HFFc6 (cell line): Measurements from ENCODE around the gene ADGRG6. TPM values are rescaled to one million over a fixed set of nuclear protein-coding genes. Genes with fewer than 3 reads are reported as not detected.
"Not testable (repeated sequence)": the region's sequence is repeated elsewhere in the genome, so short reads cannot be mapped to it uniquely, and the experiment has no call there.

ENCODE experiments used
- DNase-seq: peaks from one replicate; pipeline ENCODE4 v3.0.0-alpha.2; 2018
- H3K27ac Mint-ChIP-seq: 2 replicates; pipeline ENCODE4 v1.8.0; 2020; ENCODE audit warnings: mild to moderate bottlenecking, mixed read lengths
- H3K27me3 Mint-ChIP-seq: 2 replicates; pipeline ENCODE4 v1.8.0; 2021; ENCODE audit warnings: mild to moderate bottlenecking, moderate library complexity, mixed read lengths; ENCODE audit not compliant: insufficient read depth
- H3K36me3 Mint-ChIP-seq: 2 replicates; pipeline ENCODE4 v1.8.0; 2021; ENCODE audit warnings: low read depth, mixed read lengths
- H3K4me1 Mint-ChIP-seq: 2 replicates; pipeline ENCODE4 v1.8.0; 2020; ENCODE audit warnings: low read depth, mixed read lengths
- H3K4me3 Mint-ChIP-seq: 2 replicates; pipeline ENCODE4 v1.8.0; 2020; ENCODE audit warnings: mild to moderate bottlenecking, moderate library complexity, mixed read lengths
- H3K9me3 Mint-ChIP-seq: 2 replicates; pipeline ENCODE4 v1.8.0; 2020; ENCODE audit warnings: mild to moderate bottlenecking, mixed read lengths
- total RNA-seq, 6 experiments: library from RNA; stranded (reverse); fragmentation: NEBNext Ultra II Directional; extraction: Animal tissue kit (Norgen Biotek cat#: 25700); gene quantifications; 2 replicates in 1 of 6; 3 replicates in 5 of 6; pipeline ENCODE4 v1.2.3, GENCODE V29; 2021
- TF ChIP-seq, protein P1 (sequence below): fragments of 200-600 bp; sonication (generic); IDR thresholded peaks from 2 replicates; pipeline ENCODE4 v1.5.0; 2021; ENCODE audit warnings: antibody characterized with exemption, mild to moderate bottlenecking

The ADGRG6 gene
- total RNA-seq, 6 experiments from 2014 or later, result 27.4 to 73.2 (median 29.7) TPM

DNA sequence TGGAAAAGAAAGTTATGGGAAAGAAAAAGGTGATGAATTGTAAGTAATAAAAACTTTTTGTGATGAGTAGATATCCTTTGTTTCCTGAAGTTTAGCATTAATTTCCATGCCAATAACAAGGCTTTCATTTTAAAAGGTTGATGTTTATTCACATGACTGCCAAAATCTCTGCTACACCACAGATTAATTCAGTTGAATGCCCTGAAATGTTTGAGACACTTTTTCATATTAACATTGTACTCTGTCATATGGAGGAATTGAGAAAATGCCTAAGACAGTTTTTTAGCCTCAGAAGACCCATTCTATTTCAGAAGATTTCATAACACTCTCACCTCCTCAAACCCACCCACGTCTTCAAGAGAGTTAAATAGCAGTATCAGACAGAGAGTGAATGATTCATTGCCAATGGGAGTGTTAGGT lies 115.5 kb downstream of the ADGRG6 start:
- DNase-seq, result no peak
- TF ChIP-seq, protein P1, sequence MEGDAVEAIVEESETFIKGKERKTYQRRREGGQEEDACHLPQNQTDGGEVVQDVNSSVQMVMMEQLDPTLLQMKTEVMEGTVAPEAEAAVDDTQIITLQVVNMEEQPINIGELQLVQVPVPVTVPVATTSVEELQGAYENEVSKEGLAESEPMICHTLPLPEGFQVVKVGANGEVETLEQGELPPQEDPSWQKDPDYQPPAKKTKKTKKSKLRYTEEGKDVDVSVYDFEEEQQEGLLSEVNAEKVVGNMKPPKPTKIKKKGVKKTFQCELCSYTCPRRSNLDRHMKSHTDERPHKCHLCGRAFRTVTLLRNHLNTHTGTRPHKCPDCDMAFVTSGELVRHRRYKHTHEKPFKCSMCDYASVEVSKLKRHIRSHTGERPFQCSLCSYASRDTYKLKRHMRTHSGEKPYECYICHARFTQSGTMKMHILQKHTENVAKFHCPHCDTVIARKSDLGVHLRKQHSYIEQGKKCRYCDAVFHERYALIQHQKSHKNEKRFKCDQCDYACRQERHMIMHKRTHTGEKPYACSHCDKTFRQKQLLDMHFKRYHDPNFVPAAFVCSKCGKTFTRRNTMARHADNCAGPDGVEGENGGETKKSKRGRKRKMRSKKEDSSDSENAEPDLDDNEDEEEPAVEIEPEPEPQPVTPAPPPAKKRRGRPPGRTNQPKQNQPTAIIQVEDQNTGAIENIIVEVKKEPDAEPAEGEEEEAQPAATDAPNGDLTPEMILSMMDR, result no peak
- Mint-ChIP-seq H3K36me3 (peaks cover 32% of the 10 kb centered on the region), H3K27ac (peak overlapping the region; percentile 86), H3K27me3 (no peaks in the 10 kb centered on the region; the same call in 1 of the 2 replicates), H3K9me3 (no peaks in the 10 kb centered on the region), H3K4me1 (peaks cover 75% of the 10 kb centered on the region), H3K4me3 (no peak overlapping the region)

DNA sequence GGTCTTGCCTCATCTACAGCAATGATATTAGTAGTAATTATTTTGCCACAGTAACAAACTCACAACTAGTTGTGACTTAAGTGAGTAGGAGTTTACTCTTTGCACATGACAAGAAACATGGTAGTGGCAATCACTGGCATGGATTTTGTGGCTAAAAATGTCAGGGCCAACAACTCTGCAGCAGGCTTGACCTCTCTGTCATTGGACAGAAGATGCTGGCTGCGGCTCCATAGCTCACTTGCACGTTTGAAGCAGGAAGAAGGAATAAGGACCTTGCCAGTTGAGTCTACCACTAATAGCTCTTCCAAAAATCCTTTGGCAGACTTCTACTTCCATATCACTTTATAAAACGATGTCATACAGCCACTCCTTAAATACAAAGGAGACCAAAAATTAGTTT lies 117.3 kb downstream of the ADGRG6 start:
- Mint-ChIP-seq H3K4me1 (peaks cover 58% of the 10 kb centered on the region), H3K36me3 (peaks cover 32% of the 10 kb centered on the region), H3K4me3 (no peak overlapping the region), H3K27ac (no peak overlapping the region), H3K27me3 (no peaks in the 10 kb centered on the region; the same call in 1 of the 2 replicates), H3K9me3 (no peaks in the 10 kb centered on the region)
- no peak for DNase-seq
- TF ChIP-seq, protein P1, result no peak

DNA sequence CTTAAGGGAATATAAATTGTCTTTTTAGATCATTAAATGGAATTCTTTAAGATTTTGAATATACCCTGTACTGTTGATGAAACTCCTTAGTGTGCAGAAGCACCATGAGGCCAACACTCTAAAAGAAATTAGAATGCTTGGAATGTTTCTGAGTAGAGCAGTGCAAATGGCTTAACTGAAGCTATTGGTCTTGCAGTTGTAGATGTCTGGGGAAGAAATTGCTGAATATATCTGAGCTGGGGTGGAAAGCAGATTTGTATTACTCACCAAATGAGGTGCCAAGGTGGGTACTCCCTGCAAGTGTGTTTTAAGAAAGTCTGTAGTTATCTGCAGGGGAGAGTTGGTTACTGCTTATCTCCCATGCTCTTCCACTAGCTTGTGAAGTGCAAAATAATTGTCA lies 119.0 kb downstream of the ADGRG6 start:
- no peaks in the 10 kb centered on the region for H3K9me3 Mint-ChIP-seq
- DNase-seq, result no peak
- H3K4me1 Mint-ChIP-seq, result peaks cover 45% of the 10 kb centered on the region
- H3K27me3 Mint-ChIP-seq, result no peaks in the 10 kb centered on the region; the same call in 1 of the 2 replicates
- peaks cover 44% of the 10 kb centered on the region for H3K36me3 Mint-ChIP-seq
- no peak overlapping the region for H3K27ac Mint-ChIP-seq
- TF ChIP-seq, protein P1, result no peak
- H3K4me3 Mint-ChIP-seq, result no peak overlapping the region

DNA sequence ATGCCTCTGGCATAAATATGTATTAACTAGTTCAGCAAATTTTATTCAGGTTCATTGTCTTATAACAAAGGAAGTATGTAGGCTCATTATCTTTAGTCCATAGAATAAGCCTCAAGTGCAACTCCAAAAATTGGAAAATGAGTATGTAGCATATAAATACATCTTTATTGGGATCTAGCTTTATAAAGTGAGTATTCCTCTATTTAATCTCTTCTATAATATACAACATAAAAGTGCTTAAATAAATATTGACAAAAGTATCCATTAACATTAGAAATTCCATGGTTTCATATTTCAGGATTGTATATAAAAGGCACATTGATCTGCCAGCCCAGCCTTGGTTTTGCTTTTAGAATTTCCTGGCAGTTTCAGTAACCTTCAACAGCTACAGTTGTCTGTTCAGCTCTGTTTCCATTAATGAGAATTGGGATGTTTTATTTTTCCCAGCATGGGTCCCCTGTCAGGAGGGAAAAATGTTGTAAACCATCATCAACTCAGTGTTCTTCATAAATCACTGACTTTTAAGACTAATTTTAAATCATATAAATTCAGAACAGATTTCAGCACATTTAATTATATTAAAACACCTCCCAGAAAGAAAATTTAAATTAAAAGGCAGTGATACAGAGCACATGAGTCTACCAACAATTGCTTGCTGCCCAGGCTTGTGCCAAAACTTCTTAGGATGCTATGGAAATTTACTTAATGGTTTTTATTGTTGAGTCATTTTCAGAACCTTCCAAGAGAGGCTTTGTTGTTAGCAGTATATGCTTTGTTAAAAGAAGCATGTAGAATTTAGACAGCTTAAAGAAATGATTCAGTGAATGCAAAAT lies 119.7 kb downstream of the ADGRG6 start:
- Mint-ChIP-seq H3K36me3 (peaks cover 48% of the 10 kb centered on the region), H3K27me3 (no peaks in the 10 kb centered on the region), H3K27ac (no peak overlapping the region; the same call in 1 of the 2 replicates), H3K4me3 (no peak overlapping the region), H3K4me1 (peaks cover 38% of the 10 kb centered on the region), H3K9me3 (no peaks in the 10 kb centered on the region)
- TF ChIP-seq, protein P1, result no peak
- peak; percentile 10 for DNase-seq

DNA sequence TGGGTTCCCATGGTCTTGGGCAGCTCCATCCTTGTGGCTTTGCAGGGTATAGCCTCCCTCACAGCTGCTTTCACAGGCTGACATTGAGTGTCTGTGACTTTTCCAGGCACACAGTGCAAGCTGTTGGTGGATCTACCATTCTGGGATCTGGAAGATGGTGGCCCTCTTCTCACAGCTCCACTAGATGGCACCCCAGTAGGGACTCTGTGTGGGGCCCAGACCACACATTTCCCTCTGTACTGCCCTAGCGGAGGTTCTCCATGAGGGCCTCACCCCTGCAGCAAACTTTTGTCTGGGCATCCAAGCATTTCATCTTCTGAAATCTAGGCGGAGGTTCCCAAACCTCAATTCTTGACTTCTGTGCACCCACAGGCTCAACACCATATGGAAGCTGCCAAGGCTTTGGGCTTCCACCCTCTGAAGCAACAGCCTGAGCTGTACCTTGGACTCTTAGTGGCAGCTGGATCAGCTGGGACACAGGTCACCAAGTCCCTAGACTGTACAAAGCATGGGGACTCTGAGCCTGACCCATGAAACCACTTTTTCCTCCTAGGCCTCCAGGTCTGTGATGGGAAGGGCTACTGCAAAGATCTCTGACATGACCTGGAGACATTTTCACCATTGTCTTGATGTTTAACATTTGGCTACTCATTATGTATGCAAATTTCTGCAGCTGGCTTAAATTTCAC lies 124.8 kb downstream of the ADGRG6 start:
- not testable (repeated sequence) for H3K4me1 Mint-ChIP-seq, H3K27ac Mint-ChIP-seq, DNase-seq, H3K4me3 Mint-ChIP-seq, H3K9me3 Mint-ChIP-seq, H3K27me3 Mint-ChIP-seq
- peaks cover 38% of the 10 kb centered on the region for H3K36me3 Mint-ChIP-seq

DNA sequence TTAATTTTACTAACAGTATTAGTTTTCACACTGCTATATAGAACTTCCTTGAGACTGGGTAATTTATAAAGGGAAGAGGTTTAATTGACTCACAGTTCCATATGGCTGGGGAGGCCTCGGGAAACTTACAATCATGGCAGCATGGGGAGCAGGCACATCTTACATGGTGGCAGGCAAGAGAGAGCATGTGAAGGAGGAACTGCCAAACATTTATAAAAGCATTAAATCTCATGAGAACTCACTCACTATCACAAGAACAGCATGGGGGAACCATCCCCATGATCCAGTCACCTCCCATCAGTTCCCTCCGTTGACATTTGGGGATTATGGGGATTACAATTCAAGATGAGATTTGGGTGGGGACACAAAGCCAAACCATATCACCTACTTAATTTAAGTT lies 126.7 kb downstream of the ADGRG6 start:
- not testable (repeated sequence) for H3K27ac Mint-ChIP-seq, DNase-seq, H3K4me3 Mint-ChIP-seq, H3K27me3 Mint-ChIP-seq, H3K9me3 Mint-ChIP-seq, H3K4me1 Mint-ChIP-seq
- H3K36me3 Mint-ChIP-seq, result peaks cover 38% of the 10 kb centered on the region
